Peyer's patch (tissue), 4 donors: ENCODE data around the gene COL6A2.
"Not testable (repeated sequence)": the region's sequence is repeated elsewhere in the genome, so short reads cannot be mapped to it uniquely, and the experiment has no call there.

Experiments
- POLR2A ChIP-seq, 2 donors: fragments of 450-650 bp; IDR thresholded peaks; one replicate each; pipeline ENCODE4 v1.5.1; 2017; ENCODE audit warnings: antibody characterized with exemption in 2 of 2, mild to moderate bottlenecking in 2 of 2, moderate library complexity in 2 of 2
- TF ChIP-seq, protein P1 (sequence below), 6 experiments: fragments of 450-650 bp in 4 of 6; fragments of 200-600 bp in 2 of 6; sonication (generic) in 1 of 6; IDR thresholded peaks; one replicate each; pipeline ENCODE4 v1.5.1; 2017 to 2019; ENCODE audit warnings: antibody characterized with exemption in 6 of 6, mild to moderate bottlenecking in 3 of 6, moderate library complexity in 1 of 6

DNA sequence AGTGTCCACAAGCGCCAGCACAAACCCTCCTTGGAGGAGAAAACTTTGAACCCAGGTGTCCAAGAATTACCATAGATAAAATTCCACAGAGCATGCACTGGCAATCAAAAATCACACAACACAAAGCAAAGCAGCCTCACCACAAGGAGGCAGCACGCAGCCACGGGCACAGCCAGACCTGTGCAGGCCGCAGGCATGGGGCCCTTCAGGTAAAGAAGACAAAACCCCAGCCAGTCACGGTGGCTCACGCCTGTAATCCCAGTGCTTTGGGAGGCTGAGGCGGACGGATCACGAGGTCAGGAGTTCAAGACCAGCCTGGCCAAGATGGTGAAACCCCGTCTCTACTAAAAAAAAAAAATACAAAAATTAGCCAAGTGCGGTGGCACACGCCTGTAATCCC is 49.5 kb downstream of the COL6A2 start:
- TF ChIP-seq POLR2A (IDR thresholded peaks at IDR 0.05) = not testable (repeated sequence)
- TF ChIP-seq, protein P1, sequence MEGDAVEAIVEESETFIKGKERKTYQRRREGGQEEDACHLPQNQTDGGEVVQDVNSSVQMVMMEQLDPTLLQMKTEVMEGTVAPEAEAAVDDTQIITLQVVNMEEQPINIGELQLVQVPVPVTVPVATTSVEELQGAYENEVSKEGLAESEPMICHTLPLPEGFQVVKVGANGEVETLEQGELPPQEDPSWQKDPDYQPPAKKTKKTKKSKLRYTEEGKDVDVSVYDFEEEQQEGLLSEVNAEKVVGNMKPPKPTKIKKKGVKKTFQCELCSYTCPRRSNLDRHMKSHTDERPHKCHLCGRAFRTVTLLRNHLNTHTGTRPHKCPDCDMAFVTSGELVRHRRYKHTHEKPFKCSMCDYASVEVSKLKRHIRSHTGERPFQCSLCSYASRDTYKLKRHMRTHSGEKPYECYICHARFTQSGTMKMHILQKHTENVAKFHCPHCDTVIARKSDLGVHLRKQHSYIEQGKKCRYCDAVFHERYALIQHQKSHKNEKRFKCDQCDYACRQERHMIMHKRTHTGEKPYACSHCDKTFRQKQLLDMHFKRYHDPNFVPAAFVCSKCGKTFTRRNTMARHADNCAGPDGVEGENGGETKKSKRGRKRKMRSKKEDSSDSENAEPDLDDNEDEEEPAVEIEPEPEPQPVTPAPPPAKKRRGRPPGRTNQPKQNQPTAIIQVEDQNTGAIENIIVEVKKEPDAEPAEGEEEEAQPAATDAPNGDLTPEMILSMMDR (IDR thresholded peaks at IDR 0.05) = peak in 4 of 6 experiments; percentile 51 to 74 (median 58)
